GM23248 (cell line): ENCODE measurements around the gene MYZAP.

Experiments
- EZH2 ChIP-seq: fragments of 200-600 bp; sonication (generic); IDR thresholded peaks from 2 replicates; pipeline ENCODE4 v1.6.1; 2018; ENCODE audit warnings: antibody characterized with exemption, mild to moderate bottlenecking; ENCODE audit not compliant: insufficient read depth, poor library complexity, severe bottlenecking
- EZH2phosphoT487 ChIP-seq: fragments of 200-600 bp; sonication (generic); IDR thresholded peaks from 2 replicates; pipeline ENCODE4 v1.6.1; 2018; ENCODE audit warnings: antibody characterized with exemption, moderate library complexity, mild to moderate bottlenecking, low read depth; ENCODE audit not compliant: insufficient read depth

DNA sequence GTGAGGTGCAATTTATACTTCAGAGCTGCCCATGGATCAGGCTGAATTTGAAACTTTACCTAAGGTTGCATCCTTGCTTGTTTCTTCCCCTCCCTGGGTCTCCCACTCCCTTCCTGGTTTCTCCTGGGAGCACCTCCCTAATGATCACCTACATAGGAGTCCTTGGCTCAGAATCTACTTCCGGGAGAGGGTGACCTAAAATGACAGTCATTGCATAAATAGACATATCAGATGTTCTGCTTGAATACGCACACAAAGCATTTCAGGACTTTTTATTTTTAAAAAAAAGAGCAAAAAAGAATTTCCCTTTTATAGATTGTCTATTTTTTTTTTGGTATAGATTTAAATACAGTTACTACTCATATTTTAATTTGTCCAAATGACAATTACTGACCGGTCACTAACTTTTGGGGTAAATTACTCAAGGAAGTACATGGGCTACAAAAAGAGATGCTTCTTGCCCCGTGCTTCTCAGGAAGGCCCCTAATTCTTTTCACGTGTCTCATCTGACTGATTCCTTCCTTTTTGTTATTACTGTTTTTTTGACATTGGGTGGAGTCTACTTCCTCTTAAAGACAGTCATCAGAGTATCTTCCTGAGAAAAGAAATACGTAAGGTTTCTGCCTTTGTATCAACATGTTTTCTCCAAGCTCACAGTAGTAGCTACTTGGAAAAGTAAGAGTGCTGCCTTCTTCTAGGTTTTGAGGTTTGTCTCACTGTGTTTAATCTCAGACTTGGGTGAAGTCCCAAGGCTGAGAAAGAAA is 4.9 kb upstream of the MYZAP start:
- no peak for TF ChIP-seq EZH2phosphoT487
- no peak for TF ChIP-seq EZH2
